Measurements from ENCODE around the gene CXCR5.

DNA sequence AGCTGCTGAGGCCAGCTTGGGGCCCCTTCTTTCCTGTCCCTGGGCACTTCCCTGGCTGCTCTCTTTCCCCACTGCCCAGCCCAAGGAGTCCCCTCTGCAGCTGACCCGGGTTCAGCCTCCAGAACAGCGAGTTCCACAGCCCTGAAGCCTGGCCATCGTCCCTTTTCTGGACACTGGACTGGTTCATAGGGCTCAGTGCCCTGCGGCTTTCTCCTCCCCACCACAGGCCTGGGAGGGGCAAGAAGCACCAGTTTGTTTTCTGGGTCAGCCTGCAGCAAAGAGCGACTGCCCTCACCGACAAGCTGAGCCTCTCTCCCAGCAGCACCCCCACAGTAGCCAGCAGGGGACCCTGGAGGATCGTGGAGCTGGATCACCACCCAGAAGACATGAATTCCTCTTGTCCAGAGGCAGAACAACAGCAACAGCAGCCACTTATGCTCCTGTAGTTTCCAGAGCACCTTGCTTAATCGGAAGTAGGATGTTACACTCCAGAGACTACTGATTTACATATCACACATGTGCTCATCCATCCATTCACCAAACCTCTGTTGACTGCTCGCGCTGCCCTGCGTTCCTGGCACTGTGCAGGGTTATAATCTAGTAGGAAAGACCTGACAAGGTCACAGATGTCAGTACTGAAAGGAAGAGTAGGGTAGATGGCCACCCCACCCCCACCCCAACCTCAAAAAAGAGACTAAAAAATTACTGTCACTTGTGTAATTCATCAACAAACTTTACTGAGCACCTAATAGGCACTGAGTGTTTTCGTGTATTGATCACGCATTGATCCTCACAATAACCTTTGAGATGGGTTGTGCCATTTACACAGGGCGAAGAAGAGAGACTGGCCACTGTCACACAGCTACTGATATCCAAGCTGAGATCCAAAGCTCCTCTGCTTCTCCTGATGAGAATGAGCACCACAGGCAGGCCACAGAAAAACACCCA is 13.0 kb upstream of the CXCR5 start:
- TF ChIP-seq, protein P1, sequence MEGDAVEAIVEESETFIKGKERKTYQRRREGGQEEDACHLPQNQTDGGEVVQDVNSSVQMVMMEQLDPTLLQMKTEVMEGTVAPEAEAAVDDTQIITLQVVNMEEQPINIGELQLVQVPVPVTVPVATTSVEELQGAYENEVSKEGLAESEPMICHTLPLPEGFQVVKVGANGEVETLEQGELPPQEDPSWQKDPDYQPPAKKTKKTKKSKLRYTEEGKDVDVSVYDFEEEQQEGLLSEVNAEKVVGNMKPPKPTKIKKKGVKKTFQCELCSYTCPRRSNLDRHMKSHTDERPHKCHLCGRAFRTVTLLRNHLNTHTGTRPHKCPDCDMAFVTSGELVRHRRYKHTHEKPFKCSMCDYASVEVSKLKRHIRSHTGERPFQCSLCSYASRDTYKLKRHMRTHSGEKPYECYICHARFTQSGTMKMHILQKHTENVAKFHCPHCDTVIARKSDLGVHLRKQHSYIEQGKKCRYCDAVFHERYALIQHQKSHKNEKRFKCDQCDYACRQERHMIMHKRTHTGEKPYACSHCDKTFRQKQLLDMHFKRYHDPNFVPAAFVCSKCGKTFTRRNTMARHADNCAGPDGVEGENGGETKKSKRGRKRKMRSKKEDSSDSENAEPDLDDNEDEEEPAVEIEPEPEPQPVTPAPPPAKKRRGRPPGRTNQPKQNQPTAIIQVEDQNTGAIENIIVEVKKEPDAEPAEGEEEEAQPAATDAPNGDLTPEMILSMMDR (IDR thresholded peaks at IDR 0.05) = peak in 2 of 7 experiments; percentile 19 to 20
- TF ChIP-seq POLR2A (IDR thresholded peaks at IDR 0.05) = no peak
